H1 (cell line): Measurements from ENCODE around the gene YIPF6. TPM values are rescaled to one million over a fixed set of nuclear protein-coding genes. Genes with fewer than 3 reads are reported as not detected.

Source experiments
- CTCF ChIA-PET: fragments of 300-600 bp; sonication (Branson Sonifier 250); formaldehyde crosslinking; loops from one replicate; lab custom pipeline; 2021; ENCODE audit not compliant: partially characterized antibody; lab: Charles Lee
- POLR2A ChIA-PET: fragments of 300-600 bp; sonication (Branson Sonifier 250); formaldehyde crosslinking; loops from one replicate; lab custom pipeline; 2021; ENCODE audit warnings: inconsistent platforms; ENCODE audit not compliant: partially characterized antibody; lab: Charles Lee
- DNase-seq, 2 experiments: peaks; one replicate each; pipeline versions ENCODE4 v3.0.0 to v3.0.0-alpha.2; 2010 to 2022; ENCODE audit warnings: low spot score in 2 of 2, low read depth in 1 of 2, mixed read lengths in 1 of 2
- FAIRE-seq: peaks from 2 replicates; lab custom pipeline; 2011; peaks lifted over from hg19 to GRCh38; lab: Jason Lieb, UNC
- H2AFZ ChIP-seq: 2 replicates; pipeline ENCODE4 v1.8.1; 2012; ENCODE audit warnings: low read length, inconsistent platforms
- H2AK5ac ChIP-seq: 2 replicates; pipeline ENCODE4 v1.6.1; 2013; ENCODE audit warnings: low read depth, low read length
- H2BK120ac ChIP-seq: replicated peaks from 2 replicates; pipeline ENCODE3; 2013; ENCODE audit warnings: low read depth, low read length, inconsistent platforms
- H2BK12ac ChIP-seq: 2 replicates; pipeline ENCODE4 v1.6.1; 2013; ENCODE audit warnings: low read depth, low read length
- H2BK15ac ChIP-seq: 2 replicates; pipeline ENCODE4 v1.6.1; 2013; ENCODE audit warnings: low read length
- H2BK20ac ChIP-seq: 2 replicates; pipeline ENCODE4 v1.6.1; 2013; ENCODE audit warnings: low read length
- H2BK5ac ChIP-seq: 2 replicates; pipeline ENCODE4 v1.6.1; 2013; ENCODE audit warnings: low read depth, low read length
- H3K14ac ChIP-seq: 2 replicates; pipeline ENCODE4 v1.6.1; 2013; ENCODE audit warnings: inconsistent platforms; ENCODE audit not compliant: insufficient read length
- H3K18ac ChIP-seq: 2 replicates; pipeline ENCODE4 v1.6.1; 2013; ENCODE audit warnings: low read length; ENCODE audit errors: extremely low read depth
- H3K23ac ChIP-seq: 2 replicates; pipeline ENCODE4 v1.6.1; 2013; ENCODE audit warnings: inconsistent platforms; ENCODE audit not compliant: insufficient read length
- H3K23me2 ChIP-seq: 2 replicates; pipeline ENCODE4 v1.6.1; 2013; ENCODE audit warnings: low read depth, low read length
- H3K27ac ChIP-seq: 2 replicates; pipeline ENCODE4 v1.6.1; 2011; ENCODE audit warnings: low read depth, low read length, inconsistent platforms
- H3K27me3 ChIP-seq, 4 experiments: replicated peaks in 1 of 4; 1 replicate in 1 of 4; 2 replicates in 3 of 4; pipeline versions ENCODE4 v1.6.1 to v1.8.1; 2011 to 2013; ENCODE audit warnings: low read length in 3 of 4, mild to moderate bottlenecking in 3 of 4, inconsistent platforms in 2 of 4, mixed read lengths in 2 of 4, moderate library complexity in 1 of 4; ENCODE audit not compliant: control insufficient read depth in 3 of 4, insufficient read depth in 3 of 4; ENCODE audit errors: extremely low read depth in 1 of 4
- H3K36me3 ChIP-seq, 4 experiments: 2 replicates each; pipeline versions ENCODE4 v1.6.1 to v1.8.1; 2011 to 2013; ENCODE audit warnings: mild to moderate bottlenecking in 4 of 4, low read length in 3 of 4, moderate library complexity in 2 of 4, control low read depth in 1 of 4, inconsistent platforms in 1 of 4; ENCODE audit not compliant: insufficient read depth in 4 of 4, control insufficient read depth in 2 of 4
- H3K4ac ChIP-seq: replicated peaks from 2 replicates; pipeline ENCODE3; 2013; ENCODE audit warnings: low read length, low read depth, mixed read lengths, inconsistent platforms; ENCODE audit not compliant: insufficient read length
- H3K4me1 ChIP-seq, 4 experiments: replicated peaks in 1 of 4; 1 replicate in 1 of 4; 2 replicates in 3 of 4; pipeline versions ENCODE4 v1.6.1 to v1.8.1; 2011 to 2013; ENCODE audit warnings: low read length in 3 of 4, inconsistent platforms in 2 of 4, mixed read lengths in 1 of 4; ENCODE audit not compliant: insufficient read depth in 4 of 4, control insufficient read depth in 3 of 4
- H3K4me2 ChIP-seq, 2 experiments: 2 replicates each; pipeline versions ENCODE4 v1.6.1 to v1.8.1; 2011 to 2013; ENCODE audit warnings: low read depth in 2 of 2, low read length in 2 of 2, control low read depth in 1 of 2, inconsistent platforms in 1 of 2, mild to moderate bottlenecking in 1 of 2; ENCODE audit not compliant: insufficient read depth in 1 of 2
- H3K4me3 ChIP-seq, 4 experiments: fragments of 200-600, 300-600 bp in 1 of 4; sonication (generic), shearing (Covaris generic), sonication (Bioruptor Twin) in 1 of 4; 2 replicates each; pipeline versions ENCODE4 v1.5.1 to v1.8.1; 2011 to 2016; ENCODE audit warnings: low read length in 4 of 4, low read depth in 3 of 4, control low read depth in 2 of 4, inconsistent platforms in 2 of 4, mild to moderate bottlenecking in 2 of 4, mixed read lengths in 1 of 4, moderate library complexity in 1 of 4; ENCODE audit not compliant: insufficient read depth in 2 of 4; ENCODE audit errors: extremely low read depth in 1 of 4
- H3K56ac ChIP-seq: replicated peaks from 2 replicates; pipeline ENCODE3; 2013; ENCODE audit warnings: low read depth, mild to moderate bottlenecking, mixed read lengths, low read length, inconsistent platforms; ENCODE audit not compliant: insufficient read length
- H3K79me1 ChIP-seq: 2 replicates; pipeline ENCODE4 v1.6.1; 2013; ENCODE audit warnings: low read depth, low read length, control low read depth
- H3K79me2 ChIP-seq, 2 experiments: 2 replicates each; pipeline versions ENCODE4 v1.6.1 to v1.8.1; 2012 to 2013; ENCODE audit warnings: low read length in 2 of 2, mild to moderate bottlenecking in 2 of 2, inconsistent platforms in 1 of 2; ENCODE audit not compliant: insufficient read depth in 2 of 2, control insufficient read depth in 1 of 2
- H3K9ac ChIP-seq, 4 experiments: replicated peaks in 1 of 4; 1 replicate in 1 of 4; 2 replicates in 3 of 4; pipeline versions ENCODE4 v1.6.1 to v1.8.1; 2011 to 2013; ENCODE audit warnings: low read depth in 3 of 4, low read length in 3 of 4, control low read depth in 2 of 4, mild to moderate bottlenecking in 2 of 4, moderate library complexity in 2 of 4, inconsistent platforms in 1 of 4; ENCODE audit errors: extremely low read depth in 1 of 4
- H3K9me3 ChIP-seq, 2 experiments: 2 replicates each; pipeline versions ENCODE4 v1.6.1 to v1.8.1; 2012 to 2013; ENCODE audit warnings: mild to moderate bottlenecking in 2 of 2, moderate library complexity in 2 of 2, control low read depth in 1 of 2, inconsistent platforms in 1 of 2, low read depth in 1 of 2, low read length in 1 of 2, mixed read lengths in 1 of 2; ENCODE audit not compliant: insufficient read depth in 2 of 2
- H4K20me1 ChIP-seq, 2 experiments: replicated peaks in 1 of 2; 2 replicates each; pipeline versions ENCODE3 to v1.8.1; 2011 to 2013; ENCODE audit warnings: inconsistent platforms in 2 of 2, low read length in 2 of 2, mild to moderate bottlenecking in 1 of 2; ENCODE audit not compliant: insufficient read depth in 2 of 2, control insufficient read depth in 1 of 2
- H4K5ac ChIP-seq: 2 replicates; pipeline ENCODE4 v1.6.1; 2013; ENCODE audit warnings: low read length, low read depth, mixed read lengths, inconsistent platforms; ENCODE audit not compliant: insufficient read length
- H4K8ac ChIP-seq: 2 replicates; pipeline ENCODE4 v1.8.0; 2013; ENCODE audit warnings: mild to moderate bottlenecking, moderate library complexity, low read length, inconsistent platforms; ENCODE audit not compliant: insufficient read depth; ENCODE audit errors: extremely low read depth
- H4K91ac ChIP-seq: replicated peaks from 2 replicates; pipeline ENCODE3; 2013; ENCODE audit warnings: low read length, mixed read lengths, inconsistent platforms; ENCODE audit not compliant: insufficient read length
- BACH1 ChIP-seq: IDR thresholded peaks from 2 replicates; pipeline ENCODE4 v1.6.1; 2012; ENCODE audit warnings: low read length, improper control_type of control experiment
- CTCF ChIP-seq, 3 experiments: IDR thresholded peaks; 1 replicate in 2 of 3; 2 replicates in 1 of 3; pipeline versions ENCODE4 v1.5.1 to v1.6.1; 2011; ENCODE audit warnings: low read length in 3 of 3, mild to moderate bottlenecking in 3 of 3, inconsistent platforms in 2 of 3, low read depth in 1 of 3, moderate library complexity in 1 of 3; ENCODE audit not compliant: insufficient read depth in 1 of 3; ENCODE audit errors: control extremely low read depth in 1 of 3
- EGR1 ChIP-seq: IDR thresholded peaks from 2 replicates; pipeline ENCODE4 v1.6.1; 2011; ENCODE audit warnings: low read depth, low read length, borderline replicate concordance
- GTF2F1 ChIP-seq: IDR thresholded peaks from 2 replicates; pipeline ENCODE4 v1.6.1; 2012; ENCODE audit warnings: low read depth, low read length, improper control_type of control experiment, borderline replicate concordance
- JUN ChIP-seq: IDR thresholded peaks from 2 replicates; pipeline ENCODE4 v1.6.1; 2011; ENCODE audit warnings: low read depth, mild to moderate bottlenecking, improper control_type of control experiment, low read length
- KDM5A ChIP-seq: fragments of 200-600 bp; IDR thresholded peaks from 2 replicates; pipeline ENCODE4 v1.7.1; 2012; ENCODE audit warnings: mild to moderate bottlenecking, low read length, inconsistent platforms, mixed read lengths
- NANOG ChIP-seq: IDR thresholded peaks from 2 replicates; pipeline ENCODE4 v1.6.1; 2011; ENCODE audit warnings: low read length, low read depth, mild to moderate bottlenecking, inconsistent platforms; ENCODE audit not compliant: insufficient read depth, poor library complexity, severe bottlenecking
- SIRT6 ChIP-seq: IDR thresholded peaks from one replicate; pipeline ENCODE4 v1.7.1; 2012; ENCODE audit warnings: low read length, inconsistent platforms
- SRF ChIP-seq: IDR thresholded peaks from 2 replicates; pipeline ENCODE4 v1.6.1; 2011; ENCODE audit warnings: mild to moderate bottlenecking, low read depth, low read length, moderate library complexity
- SUZ12 ChIP-seq: fragments of 200-600 bp; sonication (generic); IDR thresholded peaks from 2 replicates; pipeline ENCODE4 v1.6.1; 2012; ENCODE audit warnings: mild to moderate bottlenecking, inconsistent platforms, low read length, moderate library complexity, mixed read lengths
- TAF1 ChIP-seq: IDR thresholded peaks from 2 replicates; pipeline ENCODE4 v1.6.1; 2011; ENCODE audit warnings: mild to moderate bottlenecking, low read depth, low read length
- TCF12 ChIP-seq: IDR thresholded peaks from 2 replicates; pipeline ENCODE4 v1.6.1; 2011; ENCODE audit warnings: low read depth, mild to moderate bottlenecking, low read length
- WGBS, 2 experiments: shearing (Covaris generic) in 1 of 2; methylation state at CpG; one replicate each; pipeline versions ENCODE4 v1.1.6 to v1.1.7; 2013 to 2015; ENCODE audit warnings: low lambda C conversion rate in 2 of 2, mixed read lengths in 2 of 2, inconsistent platforms in 1 of 2, low coverage in 1 of 2, missing lambda C conversion rate in 1 of 2; ENCODE audit not compliant: insufficient replicate concordance in 2 of 2, insufficient coverage in 1 of 2, insufficient read length in 1 of 2; ENCODE audit errors: extremely low coverage in 1 of 2, missing lambda C conversion rate in 1 of 2; 5-methylcytosine and 5-hydroxymethylcytosine counted together
- polyA plus RNA-seq, 7 experiments: library from polyadenylated mRNA; depleted of rRNA in 3 of 7; stranded (reverse) in 5 of 7; unstranded in 2 of 7; fragments of >200 nt in 5 of 7; fragments of 200-250 nt in 2 of 7; gene quantifications; 1 replicate in 5 of 7; 2 replicates in 1 of 7; 4 replicates in 1 of 7; pipeline versions ENCODE4 v1.2.1 to v1.2.3, GENCODE V29; 2011 to 2013; ENCODE audit warnings: missing spikeins in 2 of 7, mixed read lengths in 2 of 7
- total RNA-seq: library from RNA; stranded (reverse); fragmentation: NEBNext Ultra II Directional; extraction: Animal tissue kit (Norgen Biotek cat#: 25700); gene quantifications from 2 replicates; pipeline ENCODE4 v1.2.1, GENCODE V29; 2021

YIPF6 gene
- total and polyA plus RNA-seq, 2 of the 8 experiments (the other 6 are each of a cell fraction or from before 2014, with no cell fraction given): 16.9 to 34.1 TPM

- Histone ChIP-seq H3K79me1 (no peaks in the 10 kb centered on the region), H4K91ac (no peak overlapping the region), H2BK20ac (no peak overlapping the region), H3K9me3 (no peaks in the 10 kb centered on the region), H4K20me1 (no peaks in the 10 kb centered on the region), H3K4ac (no peak overlapping the region), H4K8ac (no peak overlapping the region), H2BK12ac (no peak overlapping the region), H3K23me2 (no peaks in the 10 kb centered on the region), H3K56ac (no peak overlapping the region), H3K18ac (no peak overlapping the region), H3K23ac (no peak overlapping the region), H4K5ac (no peak overlapping the region), H3K14ac (no peak overlapping the region), H2AK5ac (no peak overlapping the region), H3K36me3 (no peaks in the 10 kb centered on the region), H2BK120ac (no peak overlapping the region), H2BK5ac (no peak overlapping the region), H3K27me3 (no peaks in the 10 kb centered on the region), H3K9ac (no peak overlapping the region), H3K27ac (no peak overlapping the region), H2AFZ (no peak overlapping the region), H3K4me1 (no peaks in the 10 kb centered on the region), H3K4me3 (no peak overlapping the region), H3K79me2 (no peaks in the 10 kb centered on the region), H2BK15ac (no peak overlapping the region), H3K4me2 (no peak overlapping the region)
- 98% methylated on average over 8 of the region's 8 CpGs; no CpG with 5 or more reads in 1 of the 2 experiments for WGBS, 2 experiments
- no peak for DNase-seq
- no peak for FAIRE-seq
- ChIA-PET CTCF (interaction anchor here (0.6 to 1.2 kb wide), 4 partner anchors 56 to 265 kb away, joined by 3 to 4 read pairs (median 4); no protein-coding TSS in a partner anchor), POLR2A (no interaction called here)
- TF ChIP-seq GTF2F1 (no peak), SUZ12 (no peak), TCF12 (no peak), EGR1 (no peak), BACH1 (no peak), NANOG (no peak), CTCF (IDR thresholded peaks at IDR 0.05; ENCODE audit: control extremely low read depth in 1 of 3, insufficient read depth in 1 of 3, low read depth in 1 of 3, low read length in 3 of 3) (no peak), SRF (no peak), SIRT6 (no peak), JUN (no peak), TAF1 (no peak), KDM5A (no peak)
These were observed 36.7 kb upstream of the YIPF6 start for GRCh38 chrX:68462197-68462596.
